SK-N-SH (cell line): ENCODE results near the gene RHOT1. TPM values are rescaled to one million over a fixed set of nuclear protein-coding genes. Genes with fewer than 3 reads are reported as not detected.
A peak's percentile ranks its signal among the peaks of the same experiment; 100 is the strongest.

Experiments
- CTCF ChIA-PET: fragments of 300-600, 350-600 bp; formaldehyde crosslinking; extraction: SDS; loops from one replicate; lab custom pipeline; 2021; lab: Yijun Ruan, JAX
- POLR2A ChIA-PET: fragments of 350-600 bp; sonication (Branson Sonifier 250); formaldehyde crosslinking; extraction: SDS; loops from one replicate; lab custom pipeline; 2020; ENCODE audit warnings: antibody characterized with exemption, inconsistent platforms; lab: Yijun Ruan, JAX
- DNase-seq: peaks from one replicate; pipeline ENCODE4 v3.0.0; 2012
- H2AFZ ChIP-seq: fragments of 200-600 bp; sonication (generic); 2 replicates; pipeline ENCODE4 v1.8.1; 2016; ENCODE audit warnings: antibody characterized with exemption, mild to moderate bottlenecking, low read depth
- H3F3A ChIP-seq: fragments of 200-600 bp; sonication (generic); replicated peaks from 2 replicates; pipeline ENCODE3; 2016; ENCODE audit warnings: antibody characterized with exemption, mild to moderate bottlenecking; ENCODE audit not compliant: insufficient read depth
- H3K27ac ChIP-seq, 2 experiments: fragments of 200-500 bp in 1 of 2; fragments of 200-600 bp in 1 of 2; sonication (Bioruptor generic) in 1 of 2; sonication (generic), shearing (Covaris generic) in 1 of 2; 2 replicates each; pipeline versions ENCODE4 v1.5.1 to v1.6.1; 2014 to 2016; ENCODE audit warnings: low read depth in 2 of 2, inconsistent platforms in 1 of 2, low read length in 1 of 2, mild to moderate bottlenecking in 1 of 2, mixed read lengths in 1 of 2
- H3K27me3 ChIP-seq: fragments of 200-600 bp; sonication (generic), shearing (Covaris generic); 2 replicates; pipeline ENCODE4 v1.6.1; 2016; ENCODE audit warnings: mixed run types; ENCODE audit not compliant: insufficient read depth
- H3K36me3 ChIP-seq, 2 experiments: fragments of 200-500 bp in 1 of 2; fragments of 200-600 bp in 1 of 2; sonication (Bioruptor generic) in 1 of 2; sonication (generic) in 1 of 2; replicated peaks in 1 of 2; 2 replicates each; pipeline versions ENCODE3 to v1.5.1; 2014 to 2016; ENCODE audit warnings: low read length in 1 of 2, mild to moderate bottlenecking in 1 of 2; ENCODE audit not compliant: insufficient read depth in 2 of 2, control insufficient read depth in 1 of 2
- H3K4me1 ChIP-seq, 2 experiments: fragments of 200-500 bp in 1 of 2; fragments of 200-600 bp in 1 of 2; sonication (Bioruptor generic) in 1 of 2; sonication (generic), shearing (Covaris generic) in 1 of 2; 2 replicates each; pipeline versions ENCODE4 v1.5.1 to v1.6.1; 2014 to 2016; ENCODE audit warnings: low read depth in 1 of 2, low read length in 1 of 2, mixed run types in 1 of 2; ENCODE audit not compliant: insufficient read depth in 2 of 2, control insufficient read depth in 1 of 2
- H3K4me2 ChIP-seq: fragments of 200-600 bp; sonication (generic), shearing (Covaris generic); 2 replicates; pipeline ENCODE4 v1.6.1; 2017; ENCODE audit warnings: mixed run types
- H3K4me3 ChIP-seq, 2 experiments: fragments of 200-500 bp in 1 of 2; fragments of 200-600 bp in 1 of 2; sonication (Bioruptor generic) in 1 of 2; sonication (generic), shearing (Covaris generic) in 1 of 2; 2 replicates each; pipeline versions ENCODE4 v1.5.1 to v1.8.1; 2014 to 2016; ENCODE audit warnings: low read depth in 2 of 2, inconsistent platforms in 1 of 2, low read length in 1 of 2, mild to moderate bottlenecking in 1 of 2, mixed read lengths in 1 of 2, moderate library complexity in 1 of 2
- H3K79me2 ChIP-seq: fragments of 200-600 bp; sonication (generic); 2 replicates; pipeline ENCODE4 v1.8.1; 2017; ENCODE audit warnings: mild to moderate bottlenecking; ENCODE audit not compliant: insufficient read depth
- H3K9ac ChIP-seq: fragments of 200-600 bp; sonication (generic); 2 replicates; pipeline ENCODE4 v1.6.1; 2017; ENCODE audit warnings: mixed run types
- H3K9me2 ChIP-seq: fragments of 200-600 bp; sonication (generic); 2 replicates; pipeline ENCODE4 v1.6.1; 2017; ENCODE audit warnings: mixed run types
- H3K9me3 ChIP-seq: fragments of 200-600 bp; sonication (generic); 2 replicates; pipeline ENCODE4 v1.6.1; 2017; ENCODE audit warnings: mixed run types, mild to moderate bottlenecking, moderate library complexity
- H4K20me1 ChIP-seq: fragments of 200-600 bp; sonication (generic); 2 replicates; pipeline ENCODE4 v1.6.1; 2017; ENCODE audit warnings: mild to moderate bottlenecking, mixed run types; ENCODE audit not compliant: insufficient read depth
- ELF1 ChIP-seq: IDR thresholded peaks from 2 replicates; pipeline ENCODE4 v1.4.0; 2012
- MXI1 ChIP-seq: IDR thresholded peaks from 2 replicates; pipeline ENCODE4 v1.6.1; 2012; ENCODE audit warnings: mild to moderate bottlenecking, low read depth, low read length, improper control_type of control experiment
- NRF1 ChIP-seq: IDR thresholded peaks from 2 replicates; pipeline ENCODE4 v1.6.1; 2012; ENCODE audit warnings: low read depth, mild to moderate bottlenecking, low read length
- RAD21 ChIP-seq: IDR thresholded peaks from 2 replicates; pipeline ENCODE4 v1.6.1; 2012; ENCODE audit warnings: mild to moderate bottlenecking, low read length
- REST ChIP-seq: IDR thresholded peaks from 2 replicates; pipeline ENCODE4 v1.6.1; 2012; ENCODE audit warnings: mild to moderate bottlenecking, low read depth, low read length, moderate library complexity
- RFX5 ChIP-seq: IDR thresholded peaks from 2 replicates; pipeline ENCODE4 v1.6.1; 2012; ENCODE audit warnings: mild to moderate bottlenecking, improper control_type of control experiment, low read length
- RXRA ChIP-seq: IDR thresholded peaks from 2 replicates; pipeline ENCODE4 v1.4.0; 2012; ENCODE audit warnings: low read depth, mild to moderate bottlenecking, borderline replicate concordance
- SIN3A ChIP-seq: IDR thresholded peaks from 2 replicates; pipeline ENCODE4 v1.6.1; 2012; ENCODE audit warnings: low read depth, mild to moderate bottlenecking, low read length, moderate library complexity, borderline replicate concordance
- TCF12 ChIP-seq: IDR thresholded peaks from 2 replicates; pipeline ENCODE4 v1.4.0; 2012
- YY1 ChIP-seq: IDR thresholded peaks from 2 replicates; pipeline ENCODE4 v1.4.0; 2012; ENCODE audit warnings: low read depth, mild to moderate bottlenecking
- WGBS: methylation state at CpG from one replicate; pipeline ENCODE4 v1.1.6; 2017; ENCODE audit warnings: low lambda C conversion rate; 5-methylcytosine and 5-hydroxymethylcytosine counted together
- polyA plus RNA-seq, 3 experiments: library from polyadenylated mRNA; depleted of rRNA; stranded (reverse); fragments of >200 nt; gene quantifications; 2 replicates each; pipeline ENCODE4 v1.2.3, GENCODE V29; 2012
- TF ChIP-seq, protein P1 (sequence below): IDR thresholded peaks from 2 replicates; pipeline ENCODE4 v1.4.0; 2012; ENCODE audit warnings: low read depth
- TF ChIP-seq, protein P2 (sequence below): fragments of 150-350 bp; IDR thresholded peaks from 2 replicates; pipeline ENCODE4 v1.6.1; 2016; ENCODE audit warnings: mild to moderate bottlenecking, low read depth, low read length

Gene RHOT1
- polyA plus RNA-seq, 1 of the 3 experiments (the other 2 are of a cell fraction): 25.0 TPM

- H3K79me2 ChIP-seq: no peaks in the 10 kb centered on the region
- peak overlapping the region; percentile 60 to 64 for H3K4me3 ChIP-seq
- H3K36me3 ChIP-seq: no peaks in the 10 kb centered on the region
- peaks cover 11% of the 10 kb centered on the region for H3F3A ChIP-seq
- H3K27me3 ChIP-seq: peaks cover 7% of the 10 kb centered on the region; the same call in 1 of the 2 replicates
- H3K9me2 ChIP-seq: no peaks in the 10 kb centered on the region
- TF ChIP-seq SIN3A (no peak), YY1 (no peak), RXRA (no peak), ELF1 (no peak), TCF12 (no peak), NRF1 (no peak), RFX5 (no peak), MXI1 (no peak), RAD21 (no peak), REST (no peak)
- TF ChIP-seq, protein P1, sequence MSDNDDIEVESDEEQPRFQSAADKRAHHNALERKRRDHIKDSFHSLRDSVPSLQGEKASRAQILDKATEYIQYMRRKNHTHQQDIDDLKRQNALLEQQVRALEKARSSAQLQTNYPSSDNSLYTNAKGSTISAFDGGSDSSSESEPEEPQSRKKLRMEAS: no peak
- TF ChIP-seq, protein P2, sequence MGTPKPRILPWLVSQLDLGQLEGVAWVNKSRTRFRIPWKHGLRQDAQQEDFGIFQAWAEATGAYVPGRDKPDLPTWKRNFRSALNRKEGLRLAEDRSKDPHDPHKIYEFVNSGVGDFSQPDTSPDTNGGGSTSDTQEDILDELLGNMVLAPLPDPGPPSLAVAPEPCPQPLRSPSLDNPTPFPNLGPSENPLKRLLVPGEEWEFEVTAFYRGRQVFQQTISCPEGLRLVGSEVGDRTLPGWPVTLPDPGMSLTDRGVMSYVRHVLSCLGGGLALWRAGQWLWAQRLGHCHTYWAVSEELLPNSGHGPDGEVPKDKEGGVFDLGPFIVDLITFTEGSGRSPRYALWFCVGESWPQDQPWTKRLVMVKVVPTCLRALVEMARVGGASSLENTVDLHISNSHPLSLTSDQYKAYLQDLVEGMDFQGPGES: no peak
- TF ChIP-seq, all 33 proteins: peak for 0
- ChIA-PET CTCF (interaction anchor here (1.0 to 4.6 kb wide), 4 partner anchors 8 to 31 kb away, joined by 3 to 25 read pairs (median 4); no protein-coding TSS in a partner anchor), POLR2A (interaction anchor here (1.1 kb wide), 1 partner anchor 17 kb away, joined by 3 read pairs; no protein-coding TSS in a partner anchor)
- no CpG with 5 or more reads among the region's 55 CpGs for WGBS
- no peak overlapping the region for H3K9ac ChIP-seq
- no peaks in the 10 kb centered on the region for H3K9me3 ChIP-seq
- peak overlapping the region; percentile 91 for H3K4me2 ChIP-seq
- peaks cover 0 to 10% of the 10 kb centered on the region in 2 experiments; a peak in 1 of 4 replicates for H3K4me1 ChIP-seq
- DNase-seq: no peak
- 0 out of 2 replicates have a peak overlapping the region, but pooled peaks have one; percentile 63 for H2AFZ ChIP-seq
- H3K27ac ChIP-seq: no peak overlapping the region
- no peaks in the 10 kb centered on the region for H4K20me1 ChIP-seq
Measured at GRCh38 chr17:32266051-32266388, 123.7 kb downstream of the RHOT1 start.
